ENCODE data around the gene UBE4B. TPM values are rescaled to one million over a fixed set of nuclear protein-coding genes. Genes with fewer than 3 reads are reported as not detected.

Gene UBE4B
- total RNA-seq, 2 experiments from 2014 or later = 31.6 to 33.4 TPM

DNA sequence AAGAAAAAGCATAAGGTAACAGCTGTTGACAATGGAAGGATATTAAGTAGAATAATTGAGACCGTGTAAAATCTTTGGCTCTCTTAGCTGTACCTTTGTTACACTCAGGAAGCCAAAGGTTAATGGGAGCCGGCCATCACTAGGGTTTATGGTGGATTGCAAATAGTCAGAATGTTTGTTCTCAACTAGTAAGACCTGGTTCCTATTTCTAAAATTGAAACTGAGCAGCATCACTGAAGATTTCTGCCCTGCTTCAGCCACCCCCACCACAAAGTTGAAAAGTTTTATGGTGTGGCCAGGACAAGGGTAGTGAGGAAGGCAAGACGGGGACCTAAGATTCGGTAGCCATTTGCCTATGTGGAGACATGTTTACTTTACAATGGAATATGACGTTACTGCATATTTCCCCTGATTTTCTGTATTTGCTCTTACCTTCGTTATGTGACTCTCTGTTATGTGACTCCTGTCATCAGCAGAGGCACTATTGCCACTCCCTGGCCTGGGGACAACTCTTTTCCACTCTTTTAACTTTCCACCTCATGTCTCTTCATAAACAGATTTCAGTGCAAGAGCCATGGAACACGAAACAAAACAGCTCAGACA is 136.3 kb downstream of the UBE4B start:
- DNase-seq (no peak), ATAC-seq (ENCODE audit: low read depth) (no peak)
- H3K4me1 Mint-ChIP-seq = peaks cover 41% of the 10 kb centered on the region
- peaks cover 52% of the 10 kb centered on the region for H3K36me3 Mint-ChIP-seq
- peak overlapping the region; percentile 15 for H3K4me3 Mint-ChIP-seq
- peak overlapping the region; percentile 91 for H3K27ac Mint-ChIP-seq
- H3K9me3 Mint-ChIP-seq = no peaks in the 10 kb centered on the region
- POLR2A ChIA-PET = interaction anchor here (0.7 kb wide), 2 partner anchors 19 to 226 kb away, joined by 3 read pairs; partner anchors contain the start of genes LZIC and NMNAT1
- no peaks in the 10 kb centered on the region for H3K27me3 Mint-ChIP-seq

DNA sequence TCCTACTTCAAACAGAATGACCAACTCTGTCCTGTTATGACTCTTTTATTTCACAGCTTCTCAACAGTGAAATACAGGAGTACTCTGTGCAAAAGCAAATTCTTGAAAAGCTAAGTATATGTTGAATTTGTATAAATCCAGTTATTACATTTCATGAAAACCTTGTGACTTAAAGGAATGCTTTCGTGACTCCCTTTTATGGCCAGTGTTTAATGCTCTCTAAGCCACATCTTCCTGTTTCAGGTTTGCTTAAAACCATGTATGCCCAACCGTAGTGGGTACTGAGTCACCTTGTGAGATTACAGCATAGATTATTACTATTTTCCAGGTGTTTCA is 137.4 kb downstream of the UBE4B start:
- H3K4me3 Mint-ChIP-seq = peak overlapping the region; percentile 70
- peaks cover 45% of the 10 kb centered on the region for H3K4me1 Mint-ChIP-seq
- H3K27ac Mint-ChIP-seq = peak overlapping the region; percentile 91
- H3K27me3 Mint-ChIP-seq = no peaks in the 10 kb centered on the region
- DNase-seq (no peak), ATAC-seq (ENCODE audit: low read depth) (peak; percentile 91)
- POLR2A ChIA-PET = no interaction called here
- H3K36me3 Mint-ChIP-seq = peaks cover 53% of the 10 kb centered on the region
- no peaks in the 10 kb centered on the region for H3K9me3 Mint-ChIP-seq

DNA sequence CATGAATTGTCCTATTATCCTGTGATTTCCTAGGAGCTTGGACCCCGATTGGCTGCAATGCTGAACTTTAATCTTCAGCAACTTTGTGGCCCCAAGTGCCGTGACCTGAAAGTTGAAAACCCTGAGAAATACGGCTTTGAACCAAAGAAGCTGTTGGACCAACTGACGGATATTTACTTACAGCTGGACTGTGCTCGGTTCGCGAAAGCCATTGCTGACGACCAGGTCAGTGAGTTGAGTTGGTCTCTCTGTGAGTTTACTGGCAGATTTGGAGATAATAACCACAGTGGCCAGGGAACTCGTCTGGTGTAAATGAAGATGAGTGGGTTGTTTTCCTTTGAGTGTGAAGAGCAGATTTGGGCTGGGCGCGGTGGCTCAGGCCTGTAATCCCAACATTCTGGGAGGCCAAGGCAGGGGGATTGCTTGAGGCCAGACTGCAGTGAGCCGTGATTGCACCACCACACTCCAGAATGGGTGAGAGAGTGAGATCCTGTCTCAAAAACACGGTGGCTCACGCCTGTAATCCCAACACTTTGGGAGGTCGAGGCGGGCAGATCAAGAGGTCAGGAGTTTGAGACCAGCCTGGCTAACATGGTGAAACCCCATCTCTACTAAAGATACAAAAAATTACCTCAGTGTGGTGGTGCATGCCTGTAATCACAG is 138.5 kb downstream of the UBE4B start:
- peak overlapping the region; percentile 70 for H3K4me3 Mint-ChIP-seq
- peaks cover 2% of the 10 kb centered on the region for H3K9me3 Mint-ChIP-seq
- H3K4me1 Mint-ChIP-seq = peaks cover 47% of the 10 kb centered on the region
- POLR2A ChIA-PET = no interaction called here
- no peaks in the 10 kb centered on the region for H3K27me3 Mint-ChIP-seq
- ATAC-seq (ENCODE audit: low read depth) = no peak
- DNase-seq = no peak
- H3K36me3 Mint-ChIP-seq = peaks cover 55% of the 10 kb centered on the region
- H3K27ac Mint-ChIP-seq = peak overlapping the region; percentile 91

DNA sequence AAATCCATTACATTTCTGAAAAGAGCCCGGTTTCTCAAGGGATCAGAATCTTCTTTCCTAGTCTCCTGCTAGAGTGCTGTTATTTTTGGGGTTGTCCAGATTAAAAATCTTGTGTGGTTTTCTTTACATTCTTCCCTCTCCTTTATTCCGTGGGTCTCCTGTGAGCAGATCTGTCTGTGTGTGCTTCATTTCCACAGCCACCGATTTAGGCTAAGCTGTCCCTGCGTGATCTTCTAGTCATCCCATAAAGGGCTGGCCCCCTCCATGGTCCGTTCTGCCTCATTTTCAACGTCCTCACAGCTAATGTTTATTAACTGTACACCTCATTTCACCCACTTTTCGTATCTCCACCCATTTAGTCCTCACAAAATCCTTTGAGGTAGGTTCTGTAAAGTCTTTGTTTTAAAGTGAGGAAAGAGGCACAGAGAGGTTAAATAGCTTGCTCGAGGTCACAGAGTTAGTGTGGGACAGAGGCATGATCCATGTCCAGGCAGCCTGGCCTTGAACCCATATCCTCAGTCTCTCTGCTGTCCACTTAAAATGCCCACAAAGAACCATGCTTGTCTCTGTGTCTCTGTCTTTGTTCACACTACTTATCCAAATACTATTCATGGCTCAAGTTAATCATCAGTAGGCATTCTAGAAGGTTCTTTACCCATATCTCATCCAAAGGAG is 139.4 kb downstream of the UBE4B start:
- ATAC-seq (ENCODE audit: low read depth) (no peak), DNase-seq (no peak)
- H3K27me3 Mint-ChIP-seq = no peaks in the 10 kb centered on the region
- no peak overlapping the region for H3K4me3 Mint-ChIP-seq
- peaks cover 57% of the 10 kb centered on the region for H3K36me3 Mint-ChIP-seq
- peaks cover 2% of the 10 kb centered on the region for H3K9me3 Mint-ChIP-seq
- H3K4me1 Mint-ChIP-seq = peaks cover 47% of the 10 kb centered on the region
- POLR2A ChIA-PET = no interaction called here
- peak overlapping the region; percentile 2 for H3K27ac Mint-ChIP-seq

DNA sequence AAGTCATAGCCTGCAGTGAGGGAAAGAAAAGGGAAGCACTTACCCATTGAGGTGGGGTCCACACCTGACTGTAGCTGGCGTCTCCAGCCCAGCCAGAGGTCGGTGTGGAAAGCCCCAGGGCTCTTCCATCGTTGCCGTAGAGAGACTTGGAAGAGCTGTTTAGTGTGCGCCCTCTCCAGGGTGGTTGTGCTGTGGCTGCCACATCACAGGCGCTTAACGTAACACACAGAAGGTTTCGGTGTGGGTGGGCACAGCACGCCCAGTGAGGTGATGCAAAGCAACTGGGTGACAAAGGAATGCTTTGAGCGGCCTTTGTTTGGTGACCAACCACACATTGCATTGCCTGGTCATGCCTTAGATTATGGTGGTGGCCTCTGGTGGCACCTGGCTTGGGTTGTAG is 140.8 kb downstream of the UBE4B start:
- Mint-ChIP-seq H3K27me3 (no peaks in the 10 kb centered on the region), H3K9me3 (peaks cover 2% of the 10 kb centered on the region), H3K36me3 (peaks cover 47% of the 10 kb centered on the region), H3K27ac (no peak overlapping the region), H3K4me1 (peaks cover 41% of the 10 kb centered on the region), H3K4me3 (no peak overlapping the region)
- no peak for DNase-seq
- POLR2A ChIA-PET = no interaction called here
- no peak for ATAC-seq (ENCODE audit: low read depth)

DNA sequence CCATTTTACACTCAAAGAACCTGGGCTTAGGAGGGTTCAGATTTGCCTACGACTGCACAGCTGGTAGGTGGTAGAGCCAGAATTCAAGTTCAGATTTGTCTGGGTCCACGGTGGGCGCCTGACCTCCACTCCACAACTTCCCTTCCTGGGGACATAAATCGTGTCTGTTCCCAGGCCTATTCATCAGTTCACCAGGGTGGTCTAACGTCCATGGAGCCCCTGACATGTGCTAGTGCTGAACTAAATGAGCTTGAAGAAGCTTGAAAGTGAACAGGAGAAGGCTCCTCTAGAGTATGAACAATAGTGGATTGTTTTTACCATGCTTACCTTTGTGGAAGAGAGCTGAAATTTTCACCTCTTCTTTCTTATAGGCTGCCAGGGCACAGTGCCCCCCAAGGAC is 145.1 kb downstream of the UBE4B start:
- H3K9me3 Mint-ChIP-seq = peaks cover 2% of the 10 kb centered on the region
- no peak for ATAC-seq (ENCODE audit: low read depth)
- POLR2A ChIA-PET = no interaction called here
- peaks cover 28% of the 10 kb centered on the region for H3K36me3 Mint-ChIP-seq
- H3K4me1 Mint-ChIP-seq = peaks cover 6% of the 10 kb centered on the region
- H3K4me3 Mint-ChIP-seq = no peak overlapping the region
- H3K27me3 Mint-ChIP-seq = no peaks in the 10 kb centered on the region
- no peak overlapping the region for H3K27ac Mint-ChIP-seq
- no peak for DNase-seq

DNA sequence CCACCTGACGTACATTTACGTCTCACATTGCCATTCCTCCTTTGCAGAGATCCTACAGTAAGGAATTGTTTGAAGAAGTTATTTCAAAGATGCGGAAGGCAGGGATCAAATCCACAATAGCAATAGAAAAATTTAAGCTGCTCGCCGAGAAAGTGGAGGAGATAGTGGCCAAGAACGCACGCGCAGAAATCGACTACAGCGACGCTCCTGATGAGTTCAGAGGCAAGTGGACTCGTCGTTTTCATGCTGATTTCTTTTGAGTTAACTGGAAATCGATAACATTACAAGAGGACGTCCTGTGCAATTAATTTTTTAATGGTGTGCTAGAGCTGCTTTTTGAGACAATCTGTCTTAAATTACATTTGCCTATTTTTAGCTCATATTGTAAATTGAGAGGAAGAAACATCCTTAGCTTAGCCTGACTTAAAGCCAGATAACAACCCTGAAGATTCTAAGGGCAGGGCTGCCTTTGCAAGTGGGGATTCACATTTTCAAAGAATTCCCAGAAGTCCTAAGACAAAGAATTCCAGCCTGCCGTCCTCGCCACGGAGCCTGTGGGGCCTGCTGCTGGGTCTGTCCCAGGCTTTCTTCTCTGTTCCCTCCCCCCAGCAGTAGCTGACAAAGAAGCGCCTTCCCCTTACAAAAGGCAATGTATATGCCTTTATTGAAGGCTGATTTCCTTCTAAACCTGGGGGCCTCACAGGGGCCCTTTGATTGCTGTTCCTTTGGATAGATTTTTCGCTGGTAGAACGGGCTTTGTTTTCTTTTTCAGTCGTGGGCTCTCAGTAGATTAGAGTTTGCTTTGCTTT is 146.0 kb downstream of the UBE4B start:
- H3K4me3 Mint-ChIP-seq = no peak overlapping the region
- POLR2A ChIA-PET = no interaction called here
- ATAC-seq (ENCODE audit: low read depth) (no peak), DNase-seq (no peak)
- H3K27ac Mint-ChIP-seq = no peak overlapping the region
- peaks cover 6% of the 10 kb centered on the region for H3K4me1 Mint-ChIP-seq
- H3K9me3 Mint-ChIP-seq = peaks cover 2% of the 10 kb centered on the region
- no peaks in the 10 kb centered on the region for H3K27me3 Mint-ChIP-seq
- H3K36me3 Mint-ChIP-seq = peaks cover 21% of the 10 kb centered on the region

DNA sequence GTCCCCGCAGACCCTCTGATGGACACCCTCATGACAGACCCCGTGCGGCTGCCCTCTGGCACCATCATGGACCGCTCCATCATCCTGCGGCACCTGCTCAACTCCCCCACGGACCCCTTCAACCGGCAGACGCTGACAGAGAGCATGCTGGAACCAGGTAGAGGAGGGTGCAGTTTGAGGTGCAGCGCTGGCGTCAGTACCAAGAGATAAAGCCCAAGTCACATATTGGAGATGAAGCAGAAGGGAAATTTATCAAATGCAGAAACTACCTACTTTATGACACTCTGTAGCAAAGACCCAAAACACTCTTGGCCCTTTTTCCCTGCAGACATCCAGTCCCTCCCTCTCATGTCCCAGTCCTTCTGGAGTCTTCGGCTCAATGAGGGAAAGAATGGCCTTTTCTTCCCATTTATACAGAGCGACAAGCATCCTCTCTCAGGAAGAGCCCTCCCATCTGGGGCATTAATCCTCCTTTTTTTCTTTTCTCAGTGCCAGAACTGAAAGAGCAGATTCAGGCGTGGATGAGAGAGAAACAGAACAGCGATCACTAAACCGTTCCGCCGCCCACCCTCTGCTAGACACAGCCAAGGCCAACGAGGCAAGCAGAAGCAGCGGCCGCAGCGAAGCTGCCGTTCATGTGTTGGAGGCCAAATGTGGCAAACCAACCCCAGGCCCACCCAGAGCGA is 146.8 kb downstream of the UBE4B start:
- ATAC-seq (ENCODE audit: low read depth) (no peak), DNase-seq (no peak)
- peaks cover 6% of the 10 kb centered on the region for H3K4me1 Mint-ChIP-seq
- H3K4me3 Mint-ChIP-seq = no peak overlapping the region
- peaks cover 18% of the 10 kb centered on the region for H3K36me3 Mint-ChIP-seq
- H3K27me3 Mint-ChIP-seq = no peaks in the 10 kb centered on the region
- POLR2A ChIA-PET = no interaction called here
- peaks cover 2% of the 10 kb centered on the region for H3K9me3 Mint-ChIP-seq
- H3K27ac Mint-ChIP-seq = no peak overlapping the region

DNA sequence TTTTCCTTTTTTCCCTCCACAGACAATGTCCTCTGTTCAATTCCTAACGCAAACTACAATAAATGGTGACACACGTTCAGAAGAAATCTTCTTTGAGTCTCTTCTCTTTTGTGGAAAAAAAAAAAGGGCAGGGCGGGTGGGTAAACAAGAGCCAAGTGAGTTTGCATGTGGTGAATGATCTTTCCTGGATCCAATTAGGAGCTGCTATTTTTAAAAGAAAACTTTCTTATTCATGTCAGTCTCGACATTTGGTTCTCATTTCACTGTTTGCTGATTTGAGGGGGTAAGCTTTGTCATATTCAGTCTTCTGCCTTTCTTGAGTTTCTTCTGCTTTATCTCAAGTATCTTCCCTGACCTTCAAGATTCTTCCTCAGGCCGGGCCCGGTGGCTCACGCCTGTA is 148.4 kb downstream of the UBE4B start:
- H3K9me3 Mint-ChIP-seq = no peaks in the 10 kb centered on the region
- H3K4me1 Mint-ChIP-seq = no peaks in the 10 kb centered on the region
- H3K27ac Mint-ChIP-seq = no peak overlapping the region
- peaks cover 8% of the 10 kb centered on the region for H3K36me3 Mint-ChIP-seq
- no peak for ATAC-seq (ENCODE audit: low read depth)
- H3K27me3 Mint-ChIP-seq = no peaks in the 10 kb centered on the region
- H3K4me3 Mint-ChIP-seq = no peak overlapping the region
- POLR2A ChIA-PET = no interaction called here
- DNase-seq = no peak

DNA sequence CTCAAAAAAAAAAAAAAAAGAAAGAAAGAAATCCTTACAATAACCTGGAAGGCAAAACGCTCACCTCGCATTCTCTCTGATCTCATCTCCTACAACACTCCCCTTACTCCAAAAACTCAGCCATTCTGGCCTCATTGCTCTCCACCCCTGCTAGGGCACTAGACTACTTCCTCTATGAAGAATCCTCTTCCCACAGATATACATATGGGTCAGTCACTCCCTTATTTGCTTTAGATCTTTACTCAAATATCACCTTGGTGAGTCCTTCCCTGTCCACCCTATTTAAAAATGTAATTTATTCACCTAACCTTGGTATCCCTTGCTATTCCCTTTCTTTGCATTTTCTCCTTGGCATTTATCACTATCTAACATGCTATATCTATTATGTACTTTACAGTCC is 153.0 kb downstream of the UBE4B start:
- POLR2A ChIA-PET = no interaction called here
- ATAC-seq (ENCODE audit: low read depth) = no peak
- no peak overlapping the region for H3K27ac Mint-ChIP-seq

DNA sequence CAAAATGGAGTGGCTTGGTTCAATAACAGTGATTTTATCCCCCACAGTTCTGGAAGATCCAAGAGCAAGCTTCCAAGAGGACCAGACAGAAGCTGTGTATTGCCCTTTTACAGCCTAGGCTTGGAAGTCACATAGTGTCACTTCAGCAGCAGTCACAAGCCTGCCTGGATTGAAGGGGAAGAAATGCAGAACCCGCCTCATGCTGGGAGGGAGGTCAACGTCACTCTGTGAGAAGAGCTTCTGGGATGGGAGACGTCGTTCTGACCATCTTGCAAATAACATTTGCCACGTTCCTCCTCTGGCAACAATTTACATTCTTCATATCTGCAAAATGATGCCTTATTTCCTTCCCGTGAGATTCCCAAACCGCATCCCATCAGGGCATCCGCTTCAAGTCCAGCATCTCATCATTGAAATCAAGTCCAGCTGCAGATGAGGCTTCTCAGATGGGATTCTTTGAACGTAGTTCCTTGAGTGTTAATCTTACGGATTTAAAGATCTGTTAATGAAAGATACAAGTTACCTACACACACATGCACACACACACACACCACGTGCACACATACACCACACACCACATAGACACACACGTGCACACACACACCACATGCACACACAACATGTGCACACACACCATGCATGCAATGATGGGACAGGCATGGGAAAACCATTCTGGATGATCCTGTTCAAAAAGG is 153.7 kb downstream of the UBE4B start:
- DNase-seq (peak; percentile 41), ATAC-seq (ENCODE audit: low read depth) (peak; percentile 37)
- H3K4me1 Mint-ChIP-seq = no peaks in the 10 kb centered on the region
- no peaks in the 10 kb centered on the region for H3K9me3 Mint-ChIP-seq
- H3K36me3 Mint-ChIP-seq = peaks cover 1% of the 10 kb centered on the region
- H3K27me3 Mint-ChIP-seq = no peaks in the 10 kb centered on the region
- POLR2A ChIA-PET = no interaction called here
- no peak overlapping the region for H3K27ac Mint-ChIP-seq
- no peak overlapping the region for H3K4me3 Mint-ChIP-seq

More for the DNA sequence above, 153.0 kb downstream of the UBE4B start:
- H3K4me3 Mint-ChIP-seq = no peak overlapping the region
- H3K9me3 Mint-ChIP-seq = no peaks in the 10 kb centered on the region
- no peaks in the 10 kb centered on the region for H3K4me1 Mint-ChIP-seq
- DNase-seq = no peak
- H3K36me3 Mint-ChIP-seq = peaks cover 1% of the 10 kb centered on the region
- no peaks in the 10 kb centered on the region for H3K27me3 Mint-ChIP-seq

DNA sequence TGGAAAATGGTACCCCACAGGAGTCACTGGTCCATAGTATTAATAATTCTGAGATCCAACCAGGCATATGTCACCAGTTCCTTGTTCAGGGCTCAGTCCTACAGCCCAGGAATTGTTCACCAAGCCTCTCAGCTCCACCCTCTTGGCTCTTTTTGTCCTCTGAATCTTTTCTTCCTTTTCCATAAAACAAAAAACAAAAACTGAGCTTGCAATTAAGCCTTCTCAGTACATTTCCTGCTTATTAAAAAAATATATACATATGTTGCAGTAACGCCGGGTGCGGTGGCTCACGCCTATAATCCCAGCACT is 154.2 kb downstream of the UBE4B start:
- POLR2A ChIA-PET = no interaction called here
- ATAC-seq (ENCODE audit: low read depth) = peak; percentile 52
- Mint-ChIP-seq H3K36me3 (peaks cover 1% of the 10 kb centered on the region), H3K9me3 (no peaks in the 10 kb centered on the region), H3K27ac (no peak overlapping the region), H3K4me3 (no peak overlapping the region), H3K27me3 (no peaks in the 10 kb centered on the region), H3K4me1 (no peaks in the 10 kb centered on the region)
- no peak for DNase-seq
